DMS153 (cell line): Measurements from ENCODE around the gene NAA60.
"Not testable (repeated sequence)": the region's sequence is repeated elsewhere in the genome, so short reads cannot be mapped to it uniquely, and the experiment has no call there.

ENCODE experiments used
- DNase-seq: peaks from one replicate; lab custom pipeline; 2025; lab: John Stamatoyannopoulos, UW

The NAA60 gene

DNA sequence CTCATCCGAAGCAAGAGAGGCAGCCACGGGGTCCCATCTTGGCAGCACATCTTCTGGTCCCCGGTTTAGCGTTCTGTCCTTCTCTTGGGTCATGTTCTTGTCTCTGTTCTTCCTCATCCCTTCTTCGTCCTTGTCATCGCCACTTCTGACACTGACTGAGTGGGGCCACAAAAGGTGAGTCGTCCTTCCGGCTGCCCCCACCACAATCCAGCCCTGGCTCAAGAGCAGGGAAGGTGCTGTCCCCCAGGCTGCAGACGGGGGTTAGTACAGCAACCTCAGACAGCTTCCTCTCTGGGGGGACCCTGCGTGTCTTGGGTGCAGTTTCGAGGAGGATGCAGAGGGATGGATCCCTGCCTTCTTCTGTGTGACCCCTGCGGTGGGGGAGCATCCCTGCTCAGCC lies 21.8 kb downstream of the NAA60 start:
- DNase-seq, result no peak

DNA sequence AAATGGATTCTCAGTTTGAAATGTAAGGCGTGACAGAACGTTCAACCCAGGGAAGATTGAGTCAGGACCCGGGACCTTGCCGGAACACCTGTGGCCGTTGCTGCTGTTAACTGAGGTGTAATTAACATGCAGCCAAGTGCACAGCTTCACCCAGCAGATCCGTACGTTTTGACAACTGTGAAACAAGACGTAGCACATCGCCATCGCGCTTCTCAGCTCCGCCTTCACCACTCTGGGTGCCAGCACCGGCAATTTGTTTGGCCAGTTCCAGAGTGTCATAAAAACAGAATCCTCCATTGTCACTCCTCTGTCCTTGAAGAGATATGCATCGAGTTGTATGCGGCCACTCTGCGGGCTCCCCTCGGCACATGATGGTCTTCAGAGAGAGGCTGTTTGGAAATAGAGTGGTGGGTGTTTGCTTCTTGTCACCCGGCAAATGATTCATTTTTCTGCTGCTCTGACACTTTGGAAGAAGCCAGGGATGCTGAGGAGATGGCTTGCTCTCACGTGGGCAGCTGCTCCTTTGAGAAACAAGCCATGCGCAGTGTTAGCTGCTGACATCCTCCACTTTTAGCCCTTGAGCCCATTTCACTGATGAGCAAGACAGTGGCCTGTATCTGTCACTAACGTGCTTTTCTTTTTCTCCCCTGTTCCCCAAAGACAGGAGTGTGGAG lies 22.6 kb downstream of the NAA60 start:
- no peak for DNase-seq

DNA sequence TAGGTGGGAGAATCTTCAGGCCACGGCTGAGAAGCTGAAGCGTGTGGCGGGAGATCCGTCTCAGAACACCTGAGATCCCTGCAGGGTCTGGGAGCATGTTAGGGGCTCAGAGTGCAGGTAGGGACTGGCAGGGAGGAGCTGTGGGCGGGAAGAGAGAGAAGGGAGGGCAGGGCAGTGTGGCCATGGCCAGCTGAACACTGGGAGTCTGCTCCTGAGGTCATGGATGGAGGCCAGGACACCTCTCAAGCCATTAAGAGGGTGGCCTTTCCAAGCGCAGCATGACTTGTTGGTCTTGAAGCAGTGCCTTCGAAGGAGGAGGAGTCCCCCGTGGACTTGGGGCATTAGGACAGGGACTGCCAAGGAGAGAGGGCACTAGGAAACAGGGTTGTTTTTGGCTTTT lies 23.7 kb downstream of the NAA60 start:
- DNase-seq, result no peak

DNA sequence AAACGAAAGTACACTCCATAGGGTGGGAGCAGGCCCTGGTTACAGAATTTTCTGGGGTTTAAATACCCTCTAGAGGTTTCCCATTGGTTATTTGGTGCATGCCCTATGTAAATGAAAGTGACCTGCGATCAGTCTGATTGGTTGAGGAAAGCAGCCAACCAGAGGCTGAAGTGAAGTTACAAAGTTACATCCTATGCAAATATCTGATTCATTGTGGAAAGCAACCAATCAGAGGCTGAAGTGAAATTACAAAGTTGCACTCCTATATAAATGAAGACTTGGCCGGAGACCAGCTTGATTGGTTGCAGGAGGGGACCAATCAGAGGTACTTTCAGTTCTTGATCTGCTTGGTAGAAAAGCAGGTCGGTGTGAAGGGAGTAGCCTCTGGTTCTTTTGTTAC lies 24.4 kb downstream of the NAA60 start:
- no peak for DNase-seq

DNA sequence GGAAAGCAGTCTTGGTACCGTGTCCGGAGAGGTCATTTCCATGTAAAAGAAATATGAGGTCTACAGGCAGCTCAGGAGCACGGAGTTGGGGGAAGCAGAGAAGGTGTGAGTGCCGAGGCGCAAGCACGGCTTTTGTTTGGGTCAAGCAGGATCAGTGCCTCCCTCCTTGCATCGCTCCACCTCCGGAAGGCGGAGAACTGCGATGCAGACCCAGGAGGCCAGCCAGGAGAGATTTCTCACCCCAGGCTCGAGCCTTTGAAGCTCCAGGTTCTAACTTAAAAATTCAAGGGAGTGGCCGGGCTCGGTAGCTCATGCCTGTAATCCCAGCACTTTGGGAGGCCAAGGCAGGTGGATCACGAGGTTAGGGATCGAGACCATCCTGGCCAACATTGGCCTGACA lies 25.0 kb downstream of the NAA60 start:
- DNase-seq, result no peak

DNA sequence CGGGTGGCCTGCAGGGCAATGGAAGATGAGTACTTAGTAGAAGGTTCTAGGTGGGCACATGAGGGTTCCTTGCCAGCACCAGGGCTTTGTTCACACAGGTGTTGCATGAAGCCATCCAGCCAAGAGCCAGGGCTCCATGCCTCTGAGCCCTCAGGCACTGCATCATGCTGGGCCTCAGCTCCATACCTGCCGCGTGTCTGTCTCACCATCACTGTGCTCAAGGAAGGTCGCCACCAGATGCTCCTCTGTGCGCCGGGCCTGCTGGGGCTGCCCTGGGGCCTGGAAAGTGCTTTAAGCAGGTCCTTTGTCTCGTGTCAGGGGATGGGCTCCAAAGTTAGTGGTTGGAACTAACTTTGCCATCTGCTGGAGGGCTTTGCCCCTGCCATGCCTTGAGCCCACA lies 26.3 kb downstream of the NAA60 start:
- no peak for DNase-seq

DNA sequence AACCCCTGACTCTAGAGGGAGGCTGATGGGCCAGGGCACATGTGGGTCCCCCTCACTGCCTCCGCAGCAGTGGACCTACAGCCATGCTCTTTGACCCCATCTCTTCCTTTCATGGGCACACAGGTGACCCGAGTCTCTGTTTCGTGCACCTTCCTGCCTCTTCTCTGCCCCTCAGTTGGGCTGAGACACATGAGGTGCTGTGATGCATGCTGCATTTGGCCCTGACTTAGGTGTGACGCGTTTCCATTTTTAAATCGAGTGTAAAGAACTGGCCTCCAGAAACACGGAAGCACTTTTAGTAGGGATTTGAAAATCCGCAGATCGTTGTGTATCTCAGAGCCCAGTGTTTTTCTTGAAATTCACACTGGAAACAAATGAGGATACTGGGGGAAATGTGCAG lies 27.2 kb downstream of the NAA60 start:
- DNase-seq, result no peak

DNA sequence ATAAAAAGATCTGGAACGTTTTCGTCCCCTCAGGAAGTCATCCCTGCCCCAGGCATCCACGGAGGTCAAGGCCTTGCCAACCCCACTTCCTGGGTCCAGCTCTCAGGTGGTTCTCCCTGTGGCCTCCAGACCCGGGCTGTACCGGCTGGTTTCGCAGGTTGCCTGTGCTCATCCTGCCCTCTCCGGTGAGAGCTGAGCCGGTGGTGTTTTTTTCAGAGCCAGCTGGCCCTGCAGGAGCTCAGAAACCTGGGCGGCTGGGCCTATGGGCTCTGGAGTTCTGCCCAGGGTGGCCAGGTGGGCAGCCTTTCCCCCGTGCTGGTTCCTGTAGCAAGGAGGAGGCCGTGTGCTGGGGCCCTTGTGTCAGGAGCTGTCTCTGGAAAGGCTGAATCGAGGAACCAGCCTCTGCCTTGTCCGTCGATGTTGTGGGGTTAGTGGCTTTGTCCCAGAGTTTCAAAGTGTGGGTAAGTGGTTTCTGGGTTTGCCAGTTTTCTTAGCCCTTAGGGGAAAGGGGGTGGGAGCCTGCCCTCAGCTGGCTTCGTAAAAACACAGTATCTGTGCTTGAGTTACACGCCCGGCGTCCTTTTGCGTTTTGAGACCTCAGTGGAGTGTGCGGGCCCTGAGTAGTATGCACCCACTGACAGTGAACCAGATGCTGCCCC lies 28.2 kb downstream of the NAA60 start:
- DNase-seq, result no peak

DNA sequence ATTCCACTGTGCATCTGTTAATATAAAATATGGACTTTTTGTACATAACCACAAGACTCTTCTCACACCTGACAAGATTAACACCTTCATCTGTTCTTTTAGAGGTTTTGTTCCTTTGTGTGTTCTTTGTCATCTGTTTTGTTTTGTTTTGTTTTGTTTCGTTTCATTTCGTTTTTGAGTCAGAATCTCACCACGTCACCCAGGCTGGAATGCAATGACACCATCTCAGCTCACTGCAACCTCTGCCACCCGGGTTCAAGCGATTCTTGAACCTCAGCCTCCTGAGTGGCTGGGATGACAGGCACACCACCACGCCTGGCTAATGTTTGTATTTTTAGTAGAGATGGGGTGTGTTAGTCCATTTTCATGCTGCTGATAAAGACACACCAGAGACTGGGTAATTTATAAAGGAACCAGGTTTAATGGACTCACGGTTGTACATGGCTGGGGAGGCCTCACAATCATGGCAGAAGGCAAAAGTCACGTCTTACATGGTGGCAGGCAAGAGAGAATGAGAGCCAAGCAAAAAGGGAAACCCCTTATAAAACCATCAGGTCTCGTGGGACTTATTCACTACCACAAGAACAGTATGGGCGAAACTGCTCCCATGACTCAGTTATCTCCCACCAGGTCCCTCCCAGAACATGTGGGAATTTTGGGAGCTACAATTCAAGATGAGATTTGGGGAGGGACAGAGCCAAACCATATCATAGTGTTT lies 29.6 kb downstream of the NAA60 start:
- DNase-seq, result no peak

DNA sequence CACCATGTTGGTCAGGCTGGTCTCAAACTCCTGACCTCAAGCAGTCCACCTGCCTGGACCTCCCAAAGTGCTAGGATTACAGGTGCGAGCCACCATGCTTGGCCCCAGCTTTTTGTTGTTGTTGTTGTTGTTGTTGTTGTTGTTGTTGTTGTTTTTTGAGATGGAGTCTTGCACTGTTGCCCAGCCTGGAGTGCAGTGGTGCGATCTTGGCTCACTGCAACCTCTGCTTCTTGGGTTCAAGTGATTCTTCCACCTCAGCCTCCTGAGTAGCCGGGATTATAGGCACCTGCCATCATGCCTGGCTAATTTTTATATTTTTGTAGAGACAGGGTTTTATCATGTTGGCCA lies 30.1 kb downstream of the NAA60 start:
- not testable (repeated sequence) for DNase-seq

DNA sequence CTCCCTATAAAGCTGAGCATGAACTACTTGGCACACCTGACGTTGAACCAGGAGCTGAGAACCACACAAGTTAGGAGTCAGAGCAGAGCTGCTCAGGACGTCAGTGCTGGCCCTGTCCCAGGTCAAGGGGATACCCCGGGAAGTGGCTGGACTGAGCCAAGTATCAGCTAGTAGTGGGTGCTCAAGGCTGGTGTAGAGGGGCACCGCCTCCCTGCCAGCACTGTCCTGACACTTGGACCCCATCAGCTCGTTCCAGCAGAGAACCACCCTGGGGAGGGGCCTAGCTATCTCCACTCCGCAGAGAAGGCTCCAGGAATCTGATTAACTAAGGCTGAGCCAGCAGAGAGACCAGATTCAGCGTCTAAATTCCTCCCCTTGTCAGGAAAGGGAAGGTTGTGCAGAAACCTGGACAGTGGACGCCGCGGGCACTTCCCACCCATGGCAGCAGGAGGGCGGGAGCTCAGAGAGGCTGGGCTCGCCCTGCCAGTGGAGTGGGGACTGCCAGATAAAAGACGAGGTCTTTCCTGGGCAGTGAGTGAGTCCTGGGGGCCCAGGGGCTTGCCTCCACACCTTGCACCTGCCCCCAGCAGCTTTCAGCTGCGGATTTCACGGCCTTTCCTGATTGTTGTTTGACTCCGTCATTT lies 30.8 kb downstream of the NAA60 start:
- DNase-seq, result no peak

DNA sequence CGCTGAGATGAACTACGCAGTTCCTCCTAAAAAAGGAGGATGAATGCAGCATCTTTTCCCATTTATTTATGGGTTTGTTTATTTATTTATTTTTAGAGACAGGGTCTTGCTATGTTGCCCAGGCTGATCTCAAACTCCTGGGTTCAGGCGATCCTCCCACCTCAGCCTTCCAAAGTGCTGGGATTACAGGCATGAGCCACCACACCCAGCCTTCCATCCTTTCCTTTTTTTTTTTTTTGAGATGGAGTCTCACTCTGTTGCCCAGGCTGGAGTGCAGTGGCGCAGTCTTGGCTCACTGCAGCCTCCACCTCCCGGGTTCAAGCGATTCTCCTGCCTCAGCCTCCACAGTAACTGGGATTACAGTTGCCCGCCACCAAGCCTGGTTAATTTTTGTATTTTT lies 31.4 kb downstream of the NAA60 start:
- not testable (repeated sequence) for DNase-seq

DNA sequence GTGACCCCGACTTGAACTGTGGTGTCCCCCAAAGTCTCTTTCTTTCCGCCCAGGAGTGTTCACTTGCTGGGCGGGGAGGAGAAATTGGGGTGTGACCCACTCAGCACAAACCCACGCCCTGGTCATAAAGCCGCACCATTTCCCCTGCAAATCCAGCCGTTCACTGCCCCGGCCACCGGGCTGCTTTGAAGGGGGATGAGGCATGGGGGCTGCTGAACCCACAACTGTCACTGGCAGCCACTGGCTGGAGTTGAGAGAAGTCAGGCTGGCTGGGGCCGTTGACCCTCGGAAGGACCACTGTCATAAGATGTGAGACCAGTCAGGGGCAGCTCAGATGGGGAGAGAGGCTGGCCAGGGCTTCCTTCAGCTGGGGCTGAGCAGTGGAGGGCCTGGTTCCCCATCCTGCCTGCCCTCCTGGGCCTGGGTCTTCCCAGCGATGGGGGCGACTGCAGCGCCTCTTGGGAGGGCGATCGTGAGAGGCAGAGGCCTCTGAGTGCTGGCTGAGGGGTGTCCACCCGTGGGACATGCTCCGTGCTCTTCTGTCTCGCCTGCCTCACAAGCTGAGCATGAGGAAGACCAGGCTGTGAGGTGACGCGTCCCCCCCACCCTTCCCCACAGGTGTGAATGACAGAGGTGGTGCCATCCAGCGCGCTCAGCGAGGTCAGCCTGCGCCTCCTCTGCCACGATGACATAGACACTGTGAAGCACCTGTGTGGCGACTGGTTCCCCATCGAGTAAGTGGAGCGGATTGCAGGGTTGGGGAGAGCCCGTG lies 32.3 kb downstream of the NAA60 start:
- DNase-seq, result no peak

DNA sequence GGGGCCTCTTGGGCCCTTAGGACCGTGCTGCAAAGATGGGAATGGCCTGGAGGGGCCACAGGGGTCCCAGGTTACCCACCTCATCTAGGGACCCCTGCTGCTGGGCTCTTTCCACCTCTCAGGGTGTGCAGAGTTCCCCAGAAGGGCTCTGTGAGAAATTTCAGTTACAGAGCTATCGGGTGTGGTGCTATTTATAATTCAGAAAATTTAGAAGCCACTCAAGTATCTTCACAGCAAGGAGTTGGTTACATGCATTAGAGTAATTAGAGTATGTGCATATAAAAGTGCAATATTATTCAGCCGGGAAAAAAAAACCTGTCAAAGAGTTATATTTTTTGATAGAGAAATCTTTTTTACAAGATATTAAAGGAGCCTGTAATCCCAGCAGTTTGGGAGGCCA lies 32.9 kb downstream of the NAA60 start:
- no peak for DNase-seq

DNA sequence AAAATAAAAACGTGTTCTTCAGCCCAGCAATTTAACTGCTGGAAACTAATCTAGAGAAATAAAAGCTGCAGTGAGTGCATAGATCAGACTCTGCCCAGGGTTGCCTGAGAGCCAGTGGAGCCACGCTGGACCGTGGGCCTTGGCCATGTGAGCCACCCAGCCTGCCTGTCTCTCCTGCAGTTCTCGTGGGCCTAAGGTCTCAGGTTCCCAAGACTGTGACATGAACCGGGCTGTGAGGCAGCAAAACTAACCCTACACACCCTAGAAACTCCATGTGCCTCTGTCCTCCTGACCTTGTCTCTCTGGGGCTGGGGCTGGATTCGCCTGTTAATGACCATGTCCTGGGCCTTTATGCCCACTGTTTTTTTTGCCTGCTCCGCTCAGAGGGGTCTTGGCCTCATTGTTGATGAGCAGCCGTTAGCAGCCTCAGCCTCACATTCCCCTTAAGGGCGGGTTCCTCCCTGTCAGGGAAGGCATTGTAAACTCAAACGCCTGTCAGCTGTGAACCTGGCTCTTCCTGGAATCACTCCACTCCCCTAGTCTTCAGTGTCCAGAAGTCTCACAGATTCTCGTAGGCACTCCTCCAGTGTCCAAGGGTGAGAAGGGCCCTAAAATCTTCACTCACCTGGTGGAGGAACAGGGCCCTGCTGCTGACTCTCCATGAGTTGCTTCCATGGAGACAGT lies 34.9 kb downstream of the NAA60 start:
- DNase-seq, result no peak

DNA sequence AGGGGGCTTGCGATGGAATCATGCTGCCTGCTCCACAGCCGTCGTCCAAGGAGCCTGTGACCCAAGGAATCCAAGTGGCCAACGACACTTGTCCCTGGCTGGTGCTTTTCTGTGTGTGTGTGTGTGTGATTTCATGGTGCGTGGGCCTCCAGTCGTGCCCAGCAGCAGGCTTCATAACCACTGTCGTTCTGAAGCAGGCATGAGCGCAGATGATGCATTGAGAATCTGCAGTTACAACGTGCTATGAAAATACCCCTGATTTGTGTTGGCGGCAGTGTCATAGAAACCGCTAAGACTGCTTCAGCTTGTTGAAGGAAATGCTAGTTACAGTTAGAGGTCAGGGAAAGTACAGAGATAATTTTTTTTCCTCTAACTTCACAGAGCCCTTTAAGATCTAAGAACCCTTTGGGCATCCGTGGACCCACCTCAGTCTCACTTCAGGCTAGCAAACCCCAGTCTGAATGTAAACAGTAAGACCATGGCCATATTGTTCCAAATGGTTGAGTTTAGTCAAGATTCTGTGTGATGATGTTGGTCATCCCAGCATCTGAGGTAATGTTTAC lies 36.3 kb downstream of the NAA60 start:
- DNase-seq, result no peak

DNA sequence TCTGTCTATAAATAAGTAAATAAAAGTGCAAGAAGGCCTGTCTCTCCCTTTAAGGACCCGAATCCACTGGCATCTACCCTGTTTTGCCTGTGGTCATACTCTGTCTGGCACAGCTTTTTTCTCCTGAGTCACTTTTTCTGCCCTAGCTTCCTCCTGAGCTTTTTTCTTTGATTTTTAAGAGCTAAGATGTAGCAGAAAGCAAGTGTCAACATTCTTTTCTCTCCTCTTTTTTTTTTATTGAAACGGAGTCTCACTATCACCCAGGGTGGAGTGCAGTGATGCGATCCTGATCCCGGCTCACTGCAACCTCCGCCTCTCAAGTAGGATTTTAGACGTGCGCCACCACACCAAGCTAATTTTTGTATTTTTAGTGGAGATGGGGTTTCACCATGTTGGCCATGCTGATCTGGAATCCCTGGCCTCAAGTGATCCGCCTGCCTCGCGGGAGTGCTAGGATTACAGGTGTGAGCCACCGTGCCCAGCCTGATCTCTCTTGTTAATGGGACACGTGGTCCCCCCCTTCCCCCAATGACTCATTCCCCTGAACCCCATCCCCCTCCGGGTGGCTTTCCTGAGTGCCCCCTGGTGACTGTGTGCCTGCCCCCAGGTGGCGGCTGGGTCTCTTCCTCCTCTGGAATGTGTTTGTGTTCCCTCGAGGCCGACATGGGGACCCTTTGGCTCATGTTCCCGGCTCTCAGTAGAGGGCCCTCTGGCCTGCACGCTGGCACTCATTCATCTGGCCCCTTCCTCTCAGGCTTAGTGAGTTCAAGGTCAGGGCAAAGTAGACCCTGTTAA lies 37.6 kb downstream of the NAA60 start:
- DNase-seq, result no peak

DNA sequence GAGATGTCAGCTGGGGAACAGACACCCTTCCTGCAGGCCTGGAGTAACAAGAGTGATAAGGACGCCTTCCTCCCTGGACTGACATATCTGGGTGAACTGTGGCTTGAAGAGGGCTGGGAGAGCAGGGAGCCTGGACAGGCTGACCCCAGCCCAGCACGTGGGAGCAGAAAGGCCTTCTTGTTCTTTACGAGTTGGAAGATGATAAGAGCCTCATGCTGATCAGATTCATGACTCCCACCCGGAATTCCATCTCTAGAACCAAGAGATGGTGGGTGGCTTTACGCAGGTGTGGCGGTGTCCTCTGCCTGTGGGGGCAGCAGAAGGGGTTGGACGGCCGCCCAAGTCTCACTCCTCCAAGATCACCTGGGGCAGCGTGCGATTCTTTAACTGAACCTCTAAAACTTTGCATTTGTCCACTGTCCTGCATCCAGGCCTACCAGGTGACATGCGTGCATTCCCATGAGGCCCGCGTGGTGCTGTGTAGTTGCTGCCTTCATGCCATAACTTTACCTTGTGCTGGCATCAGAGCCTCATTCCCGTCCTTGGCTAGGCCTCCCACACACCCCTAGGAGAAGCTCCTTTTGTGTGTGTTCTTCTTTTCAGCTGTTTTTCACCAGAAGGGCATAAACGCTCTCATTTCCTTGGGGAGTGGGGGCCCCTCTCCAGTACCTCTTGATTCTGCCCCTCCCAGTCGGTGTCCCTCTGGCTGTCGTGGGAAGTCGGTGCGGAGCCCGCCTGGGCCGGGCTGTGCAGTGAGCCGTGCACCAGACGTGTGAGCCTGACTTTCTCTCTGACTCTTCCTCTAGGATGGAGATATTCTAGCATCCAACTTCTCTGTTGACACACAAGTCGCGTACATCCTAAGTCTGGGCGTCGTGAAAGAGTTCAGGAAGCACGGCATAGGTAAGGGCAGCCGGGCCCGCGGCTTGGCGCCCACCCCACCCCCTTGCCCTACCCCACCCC lies 38.5 kb downstream of the NAA60 start:
- no peak for DNase-seq

DNA sequence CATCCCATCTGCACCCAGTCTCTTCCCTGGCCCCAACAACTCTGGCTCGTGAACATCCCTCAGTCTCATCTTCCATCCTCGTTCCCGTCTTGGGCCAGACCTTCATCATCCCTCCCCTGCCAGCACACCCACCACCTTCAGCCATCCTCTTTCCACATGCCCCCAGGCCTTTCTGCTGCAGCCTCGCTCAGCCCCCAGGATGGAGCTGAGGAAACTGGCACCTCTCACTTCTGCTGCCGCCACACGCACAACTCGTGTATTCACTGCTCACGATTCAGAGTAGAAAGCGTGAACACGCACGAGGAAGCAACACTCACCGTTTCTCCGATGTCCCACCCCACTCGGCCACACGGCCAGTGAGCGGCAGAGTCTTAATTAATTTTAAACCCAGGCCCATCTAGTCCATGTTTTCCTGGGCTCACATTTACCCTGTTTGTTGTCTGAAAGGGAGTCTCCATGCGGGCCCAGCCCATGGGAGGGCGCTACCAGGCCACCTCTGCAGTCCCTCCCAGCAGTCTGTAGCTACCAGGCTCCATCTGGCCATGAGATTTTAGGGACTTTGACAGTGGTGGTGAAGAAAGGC lies 39.3 kb downstream of the NAA60 start:
- DNase-seq, result no peak
